HEK293 (cell line): Measurements from ENCODE around the gene EIPR1.

Experiments used
- CTCF ChIA-PET: fragments of 350-600 bp; formaldehyde crosslinking; extraction: SDS; loops from one replicate; lab custom pipeline; 2021; ENCODE audit warnings: antibody characterized with exemption; lab: Yijun Ruan, JAX
- POLR2A ChIA-PET: fragments of 300-600 bp; formaldehyde crosslinking; extraction: SDS; loops from one replicate; lab custom pipeline; 2020; ENCODE audit warnings: antibody characterized with exemption, inconsistent platforms; lab: Yijun Ruan, JAX
- H3K27ac ChIP-seq: fragments of 200-500 bp; sonication (Bioruptor generic); 2 replicates; pipeline ENCODE4 v1.5.1; 2014; ENCODE audit warnings: low read depth, low read length, control low read depth, inconsistent platforms; ENCODE audit errors: extremely low read depth
- H3K36me3 ChIP-seq, 2 experiments: fragments of 200-500 bp in 1 of 2; sonication (Bioruptor generic) in 1 of 2; 1 replicate in 1 of 2; 2 replicates in 1 of 2; pipeline ENCODE4 v1.5.1; 2014 to 2017; ENCODE audit warnings: inconsistent platforms in 2 of 2, low read length in 2 of 2; ENCODE audit not compliant: control insufficient read depth in 2 of 2, insufficient read depth in 1 of 2
- H3K4me1 ChIP-seq: fragments of 200-500 bp; sonication (Bioruptor generic); 2 replicates; pipeline ENCODE4 v1.5.1; 2014; ENCODE audit warnings: mild to moderate bottlenecking, low read length, inconsistent platforms; ENCODE audit not compliant: control insufficient read depth, insufficient read depth
- H3K4me3 ChIP-seq: 2 replicates; pipeline ENCODE4 v1.5.1; 2011; ENCODE audit warnings: low read depth, mild to moderate bottlenecking, control low read depth, low read length, moderate library complexity
- H3K9me3 ChIP-seq: fragments of 200-500 bp; sonication (Bioruptor generic); 2 replicates; pipeline ENCODE4 v1.5.1; 2014; ENCODE audit warnings: low read depth, low read length, inconsistent platforms; ENCODE audit not compliant: control insufficient read depth, insufficient read depth
- ATF2 ChIP-seq: fragments of 450-650 bp; formaldehyde crosslinking; IDR thresholded peaks from 2 replicates; pipeline ENCODE4 v1.5.1; 2016; ENCODE audit warnings: missing biosample characterization, missing genetic modification characterization, low read depth
- YY2 ChIP-seq: fragments of 450-650 bp; formaldehyde crosslinking; IDR thresholded peaks from 2 replicates; pipeline ENCODE4 v1.5.1; 2016; ENCODE audit warnings: missing biosample characterization, missing genetic modification characterization
- ZBTB10 ChIP-seq: fragments of 450-650 bp; formaldehyde crosslinking; IDR thresholded peaks from 2 replicates; pipeline ENCODE4 v1.5.1; 2016; ENCODE audit warnings: missing biosample characterization, missing genetic modification characterization
- ZNF132 ChIP-seq: fragments of 450-650 bp; formaldehyde crosslinking; IDR thresholded peaks from 2 replicates; pipeline ENCODE4 v1.5.1; 2017; ENCODE audit warnings: missing biosample characterization, missing genetic modification characterization, borderline replicate concordance
- ZNF18 ChIP-seq: fragments of 450-650 bp; formaldehyde crosslinking; IDR thresholded peaks from 2 replicates; pipeline ENCODE4 v1.5.1; 2016; ENCODE audit warnings: missing biosample characterization, missing genetic modification characterization
- ZNF518A ChIP-seq: fragments of 450-650 bp; formaldehyde crosslinking; conservative IDR thresholded peaks from 2 replicates; pipeline ENCODE4 v1.5.1; 2016; ENCODE audit warnings: low read depth, missing biosample characterization, missing genetic modification characterization
- TF ChIP-seq, protein P1 (sequence below): fragments of 450-650 bp; formaldehyde crosslinking; IDR thresholded peaks from 2 replicates; pipeline ENCODE4; 2016; ENCODE audit warnings: missing biosample characterization, missing genetic modification characterization
- TF ChIP-seq, protein P2 (sequence below): fragments of 450-650 bp; formaldehyde crosslinking; IDR thresholded peaks from 2 replicates; pipeline ENCODE4 v1.5.1; 2016; ENCODE audit warnings: missing biosample characterization, missing genetic modification characterization, borderline replicate concordance

Gene EIPR1

GRCh38 chr2:3243804-3244203 is 133.8 kb downstream of the EIPR1 start:
- Histone ChIP-seq H3K4me3 (no peak overlapping the region), H3K4me1 (no peaks in the 10 kb centered on the region), H3K27ac (no peak overlapping the region), H3K36me3 (no peaks in the 10 kb centered on the region; a peak in 1 of 3 replicates)
- ChIA-PET POLR2A (no interaction called here), CTCF (no interaction called here)
- TF ChIP-seq ZBTB10 (tag by site-specific recombination) (no peak), ZNF132 (tag by site-specific recombination) (no peak), YY2 (tag by site-specific recombination) (no peak), ZNF18 (tag by site-specific recombination) (no peak), ATF2 (tag by site-specific recombination) (no peak), ZNF518A (tag by site-specific recombination) (no peak)
- TF ChIP-seq, protein P1, sequence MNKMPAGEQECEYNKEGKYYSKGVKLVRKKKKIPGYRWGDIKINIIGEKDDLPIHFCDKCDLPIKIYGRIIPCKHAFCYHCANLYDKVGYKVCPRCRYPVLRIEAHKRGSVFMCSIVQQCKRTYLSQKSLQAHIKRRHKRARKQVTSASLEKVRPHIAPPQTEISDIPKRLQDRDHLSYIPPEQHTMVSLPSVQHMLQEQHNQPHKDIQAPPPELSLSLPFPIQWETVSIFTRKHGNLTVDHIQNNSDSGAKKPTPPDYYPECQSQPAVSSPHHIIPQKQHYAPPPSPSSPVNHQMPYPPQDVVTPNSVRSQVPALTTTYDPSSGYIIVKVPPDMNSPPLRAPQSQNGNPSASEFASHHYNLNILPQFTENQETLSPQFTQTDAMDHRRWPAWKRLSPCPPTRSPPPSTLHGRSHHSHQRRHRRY (tag by site-specific recombination), result no peak
- TF ChIP-seq, protein P2, sequence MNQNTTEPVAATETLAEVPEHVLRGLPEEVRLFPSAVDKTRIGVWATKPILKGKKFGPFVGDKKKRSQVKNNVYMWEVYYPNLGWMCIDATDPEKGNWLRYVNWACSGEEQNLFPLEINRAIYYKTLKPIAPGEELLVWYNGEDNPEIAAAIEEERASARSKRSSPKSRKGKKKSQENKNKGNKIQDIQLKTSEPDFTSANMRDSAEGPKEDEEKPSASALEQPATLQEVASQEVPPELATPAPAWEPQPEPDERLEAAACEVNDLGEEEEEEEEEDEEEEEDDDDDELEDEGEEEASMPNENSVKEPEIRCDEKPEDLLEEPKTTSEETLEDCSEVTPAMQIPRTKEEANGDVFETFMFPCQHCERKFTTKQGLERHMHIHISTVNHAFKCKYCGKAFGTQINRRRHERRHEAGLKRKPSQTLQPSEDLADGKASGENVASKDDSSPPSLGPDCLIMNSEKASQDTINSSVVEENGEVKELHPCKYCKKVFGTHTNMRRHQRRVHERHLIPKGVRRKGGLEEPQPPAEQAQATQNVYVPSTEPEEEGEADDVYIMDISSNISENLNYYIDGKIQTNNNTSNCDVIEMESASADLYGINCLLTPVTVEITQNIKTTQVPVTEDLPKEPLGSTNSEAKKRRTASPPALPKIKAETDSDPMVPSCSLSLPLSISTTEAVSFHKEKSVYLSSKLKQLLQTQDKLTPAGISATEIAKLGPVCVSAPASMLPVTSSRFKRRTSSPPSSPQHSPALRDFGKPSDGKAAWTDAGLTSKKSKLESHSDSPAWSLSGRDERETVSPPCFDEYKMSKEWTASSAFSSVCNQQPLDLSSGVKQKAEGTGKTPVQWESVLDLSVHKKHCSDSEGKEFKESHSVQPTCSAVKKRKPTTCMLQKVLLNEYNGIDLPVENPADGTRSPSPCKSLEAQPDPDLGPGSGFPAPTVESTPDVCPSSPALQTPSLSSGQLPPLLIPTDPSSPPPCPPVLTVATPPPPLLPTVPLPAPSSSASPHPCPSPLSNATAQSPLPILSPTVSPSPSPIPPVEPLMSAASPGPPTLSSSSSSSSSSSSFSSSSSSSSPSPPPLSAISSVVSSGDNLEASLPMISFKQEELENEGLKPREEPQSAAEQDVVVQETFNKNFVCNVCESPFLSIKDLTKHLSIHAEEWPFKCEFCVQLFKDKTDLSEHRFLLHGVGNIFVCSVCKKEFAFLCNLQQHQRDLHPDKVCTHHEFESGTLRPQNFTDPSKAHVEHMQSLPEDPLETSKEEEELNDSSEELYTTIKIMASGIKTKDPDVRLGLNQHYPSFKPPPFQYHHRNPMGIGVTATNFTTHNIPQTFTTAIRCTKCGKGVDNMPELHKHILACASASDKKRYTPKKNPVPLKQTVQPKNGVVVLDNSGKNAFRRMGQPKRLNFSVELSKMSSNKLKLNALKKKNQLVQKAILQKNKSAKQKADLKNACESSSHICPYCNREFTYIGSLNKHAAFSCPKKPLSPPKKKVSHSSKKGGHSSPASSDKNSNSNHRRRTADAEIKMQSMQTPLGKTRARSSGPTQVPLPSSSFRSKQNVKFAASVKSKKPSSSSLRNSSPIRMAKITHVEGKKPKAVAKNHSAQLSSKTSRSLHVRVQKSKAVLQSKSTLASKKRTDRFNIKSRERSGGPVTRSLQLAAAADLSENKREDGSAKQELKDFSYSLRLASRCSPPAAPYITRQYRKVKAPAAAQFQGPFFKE (tag by site-specific recombination), result no peak
- TF ChIP-seq, all 188 proteins: peak for 0
- no peaks in the 10 kb centered on the region for H3K9me3 ChIP-seq
